ENCODE data around the gene BRD3.

GRCh38 chr9:134032456-134033222 lies 35.2 kb downstream of the BRD3 start:
- TF ChIP-seq CTCF (conservative IDR thresholded peaks at IDR 0.05; ENCODE audit: low read length) (no peak), EZH2phosphoT487 (IDR thresholded peaks at IDR 0.05; ENCODE audit: borderline replicate concordance, low read depth, low read length) (no peak)
